HG03103 (cell line): Measurements from ENCODE around the gene USP49.
"Not testable (repeated sequence)": the region's sequence is repeated elsewhere in the genome, so short reads cannot be mapped to it uniquely, and the experiment has no call there.

Experiments used
- ATAC-seq: cut with Tn5 transposase; IDR thresholded peaks from one replicate; pipeline ENCODE4 v1.9.1; 2021; ENCODE audit warnings: low read depth; ENCODE audit not compliant: unreplicated experiment

Gene USP49

GRCh38 chr6:41815587-41815986, 79.6 kb downstream of the USP49 start:
- ATAC-seq = no peak

GRCh38 chr6:41814629-41815028, 80.5 kb downstream of the USP49 start:
- no peak for ATAC-seq

GRCh38 chr6:41813956-41814355, 81.2 kb downstream of the USP49 start:
- ATAC-seq = no peak

GRCh38 chr6:41813469-41813868, 81.7 kb downstream of the USP49 start:
- no peak for ATAC-seq

GRCh38 chr6:41811946-41812345, 83.2 kb downstream of the USP49 start:
- not testable (repeated sequence) for ATAC-seq

GRCh38 chr6:41811095-41811494, 84.1 kb downstream of the USP49 start:
- ATAC-seq = no peak

GRCh38 chr6:41805830-41806774, 89.1 kb downstream of the USP49 start:
- no peak for ATAC-seq

- no peak for ATAC-seq
Measured at GRCh38 chr6:41801380-41801779, 93.8 kb downstream of the USP49 start.

GRCh38 chr6:41799559-41799911, 95.6 kb downstream of the USP49 start:
- no peak for ATAC-seq

GRCh38 chr6:41798901-41799558, 96.1 kb downstream of the USP49 start:
- no peak for ATAC-seq

- no peak for ATAC-seq
Measured at GRCh38 chr6:41796474-41796873, 98.7 kb downstream of the USP49 start.

GRCh38 chr6:41791984-41792383, 103.2 kb downstream of the USP49 start:
- no peak for ATAC-seq

GRCh38 chr6:41791305-41791704, 103.9 kb downstream of the USP49 start:
- no peak for ATAC-seq

GRCh38 chr6:41790045-41790444, 105.1 kb downstream of the USP49 start:
- ATAC-seq = no peak

- ATAC-seq = no peak
Measured at GRCh38 chr6:41789390-41789724, 105.8 kb downstream of the USP49 start.

- peak; percentile 82 for ATAC-seq
Measured at GRCh38 chr6:41787219-41787917, 107.8 kb downstream of the USP49 start, which contains the start of gene TOMM6. Gene TOMM6 (plus strand): TSS chr6:41787694. CDS start chr6:41787698, 4 bp downstream.

- peak; percentile 41 for ATAC-seq
Measured at GRCh38 chr6:41786451-41787218, 108.5 kb downstream of the USP49 start.

GRCh38 chr6:41785689-41786450, 109.3 kb downstream of the USP49 start:
- ATAC-seq = no peak

GRCh38 chr6:41785254-41785653, 109.9 kb downstream of the USP49 start:
- ATAC-seq = no peak
